Thymus (tissue), 11 donors: Measurements from ENCODE around the gene PRKX. TPM values are rescaled to one million over a fixed set of nuclear protein-coding genes. Genes with fewer than 3 reads are reported as not detected.
"Not testable (repeated sequence)": the region's sequence is repeated elsewhere in the genome, so short reads cannot be mapped to it uniquely, and the experiment has no call there.

Experiments
- DNase-seq, 9 donors: peaks; one replicate each; pipeline ENCODE4 v3.0.0-alpha.2; 2013; ENCODE audit warnings: low spot score in 9 of 9, low read depth in 6 of 9, missing footprints in 1 of 9
- H3K27ac ChIP-seq, 2 donors: one replicate each; pipeline ENCODE4 v1.5.1; 2013; ENCODE audit warnings: control low read depth in 1 of 2, low read depth in 1 of 2, low read length in 1 of 2, mild to moderate bottlenecking in 1 of 2, moderate library complexity in 1 of 2
- H3K27me3 ChIP-seq, 2 donors: one replicate each; pipeline ENCODE4 v1.5.1; 2013; ENCODE audit warnings: low read length in 1 of 2; ENCODE audit not compliant: control insufficient read depth in 2 of 2, insufficient read depth in 1 of 2
- H3K36me3 ChIP-seq, 2 donors: one replicate each; pipeline ENCODE4 v1.5.1; 2013; ENCODE audit warnings: low read length in 1 of 2, mild to moderate bottlenecking in 1 of 2, moderate library complexity in 1 of 2; ENCODE audit not compliant: control insufficient read depth in 2 of 2, insufficient read depth in 2 of 2
- H3K4me1 ChIP-seq, 2 donors: one replicate each; pipeline ENCODE4 v1.5.1; 2013; ENCODE audit warnings: low read length in 2 of 2; ENCODE audit not compliant: control insufficient read depth in 2 of 2, insufficient read depth in 2 of 2
- H3K4me3 ChIP-seq, 2 donors: one replicate each; pipeline ENCODE4 v1.5.1; 2013; ENCODE audit warnings: low read length in 2 of 2, control low read depth in 1 of 2, mild to moderate bottlenecking in 1 of 2
- H3K9me3 ChIP-seq, 2 donors: one replicate each; pipeline ENCODE4 v1.5.1; 2013; ENCODE audit warnings: low read length in 1 of 2, mild to moderate bottlenecking in 1 of 2; ENCODE audit not compliant: control insufficient read depth in 2 of 2, insufficient read depth in 1 of 2
- WGBS: extraction: QIAGEN DNeasy Blood & Tissue Kit; methylation state at CpG from one replicate; pipeline ENCODE4 v1.1.7; 2013; 5-methylcytosine and 5-hydroxymethylcytosine counted together
- polyA plus RNA-seq: library from polyadenylated mRNA; stranded (reverse); fragments of 200-250 nt; gene quantifications from one replicate; pipeline ENCODE4 v1.2.3, GENCODE V29; 2013
- total RNA-seq: library from RNA; stranded (reverse); fragments of 120-200 nt; gene quantifications from one replicate; pipeline ENCODE4 v1.2.4, GENCODE V29; 2013
- donor health status: healthy.

PRKX gene
- total and polyA plus RNA-seq, 2 donors = 8.6 to 14.2 TPM

GRCh38 chrX:3735891-3736290 is 22.4 kb upstream of the PRKX start:
- H3K27me3 ChIP-seq, H3K27ac ChIP-seq, H3K4me3 ChIP-seq, DNase-seq, H3K4me1 ChIP-seq, H3K36me3 ChIP-seq, H3K9me3 ChIP-seq: not testable (repeated sequence)
- 96% methylated on average over 6 of the region's 6 CpGs for WGBS

- H3K27ac ChIP-seq, H3K9me3 ChIP-seq, DNase-seq, H3K4me1 ChIP-seq, H3K36me3 ChIP-seq, H3K27me3 ChIP-seq, H3K4me3 ChIP-seq: not testable (repeated sequence)
- over 99% methylated on average over 4 of the region's 4 CpGs for WGBS
Observed at GRCh38 chrX:3734456-3734855, 21.0 kb upstream of the PRKX start.

DNA sequence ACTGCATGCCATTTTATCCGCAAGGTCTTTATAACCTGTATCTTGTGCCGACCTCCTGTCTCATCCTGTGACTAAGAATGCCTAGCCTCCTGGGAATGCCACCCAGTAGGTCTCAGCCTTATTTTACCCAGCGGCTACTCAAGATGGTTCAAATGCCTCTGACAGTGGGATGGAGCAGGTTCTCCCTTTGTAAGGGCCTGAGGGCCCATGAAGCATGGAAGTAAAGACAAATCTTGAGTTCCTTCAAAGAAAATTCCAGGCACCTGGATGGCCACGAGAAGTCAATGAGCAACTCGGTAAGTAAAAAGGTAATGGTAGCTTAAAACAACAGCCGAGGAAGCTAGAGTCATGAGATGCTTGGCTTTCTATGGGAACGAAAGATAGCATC is 19.6 kb upstream of the PRKX start:
- no peak for DNase-seq
- Histone ChIP-seq H3K9me3 (no peaks in the 10 kb centered on the region), H3K27me3 (no peaks in the 10 kb centered on the region), H3K4me3 (no peak overlapping the region), H3K36me3 (no peaks in the 10 kb centered on the region), H3K4me1 (no peaks in the 10 kb centered on the region), H3K27ac (no peak overlapping the region)
- 97% methylated on average over 7 of the region's 7 CpGs for WGBS

GRCh38 chrX:3732326-3733042 is 19.0 kb upstream of the PRKX start:
- H3K9me3 ChIP-seq, H3K4me1 ChIP-seq, DNase-seq, H3K27ac ChIP-seq, H3K4me3 ChIP-seq, H3K27me3 ChIP-seq, H3K36me3 ChIP-seq: not testable (repeated sequence)
- 98% methylated on average over 15 of the region's 15 CpGs for WGBS

- Histone ChIP-seq H3K4me3 (no peak overlapping the region), H3K36me3 (no peaks in the 10 kb centered on the region), H3K9me3 (no peaks in the 10 kb centered on the region), H3K4me1 (no peaks in the 10 kb centered on the region), H3K27me3 (no peaks in the 10 kb centered on the region), H3K27ac (no peak overlapping the region)
- 94% methylated on average over 9 of the region's 9 CpGs for WGBS
- DNase-seq = no peak
Observed at GRCh38 chrX:3728454-3728853, 15.0 kb upstream of the PRKX start.

DNA sequence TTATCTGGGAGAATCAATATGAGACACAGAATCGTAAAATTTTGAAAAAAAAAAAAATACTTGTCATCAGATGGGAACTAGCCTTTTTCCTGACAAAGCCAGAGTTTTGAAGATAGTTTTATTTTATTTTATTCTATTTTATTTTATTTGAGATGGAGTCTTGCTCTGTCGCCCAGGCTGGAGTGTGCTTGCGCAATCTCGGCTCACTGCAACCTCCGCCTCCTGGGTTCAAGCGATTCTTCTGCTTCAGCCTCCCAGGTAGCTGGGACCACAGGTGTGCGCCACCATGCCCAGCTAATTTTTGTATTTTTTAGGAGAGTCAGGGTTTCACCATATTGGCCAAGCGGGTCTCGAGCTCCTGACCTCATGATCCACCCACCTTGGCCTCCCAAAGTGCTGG is 10.0 kb upstream of the PRKX start:
- DNase-seq, H3K4me1 ChIP-seq, H3K9me3 ChIP-seq, H3K27ac ChIP-seq, H3K4me3 ChIP-seq, H3K36me3 ChIP-seq, H3K27me3 ChIP-seq: not testable (repeated sequence)
- 97% methylated on average over 9 of the region's 9 CpGs for WGBS

- WGBS = 93% methylated on average over 11 of the region's 11 CpGs
- no peaks in the 10 kb centered on the region for H3K36me3 ChIP-seq
Observed at GRCh38 chrX:3717742-3718420, 4.4 kb upstream of the PRKX start.

DNA sequence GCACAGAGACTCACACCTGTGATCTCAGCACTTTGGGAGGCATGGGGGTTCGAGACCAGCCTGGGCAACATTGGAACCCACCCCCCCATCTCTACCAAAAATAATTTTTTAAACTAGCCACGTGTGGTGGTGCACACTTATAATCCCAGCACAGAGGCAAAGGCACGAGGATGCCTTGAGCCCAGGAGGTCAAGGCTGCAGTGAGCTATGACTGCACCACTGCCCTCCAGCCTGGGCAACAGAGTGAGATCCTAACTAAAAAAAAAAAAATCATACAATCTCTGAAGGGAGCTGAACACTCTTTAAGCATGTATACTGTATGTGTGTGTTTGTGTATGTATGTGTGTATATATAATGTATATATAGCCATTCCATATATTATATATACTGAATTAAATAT is 2.5 kb upstream of the PRKX start:
- H3K27me3 ChIP-seq = peaks cover 0 to 21% of the 10 kb centered on the region in 2 donors
- no peaks in the 10 kb centered on the region for H3K36me3 ChIP-seq
- 96% methylated on average over 3 of the region's 3 CpGs for WGBS
- no peaks in the 10 kb centered on the region for H3K9me3 ChIP-seq
- H3K4me1 ChIP-seq = peaks cover 0 to 16% of the 10 kb centered on the region in 2 donors
- H3K4me3 ChIP-seq = no peak overlapping the region
- no peak for DNase-seq
- H3K27ac ChIP-seq = no peak overlapping the region

More at GRCh38 chrX:3717742-3718420, 4.4 kb upstream of the PRKX start:
- Histone ChIP-seq H3K9me3 (no peaks in the 10 kb centered on the region), H3K27ac (no peak overlapping the region), H3K4me1 (no peaks in the 10 kb centered on the region), H3K4me3 (no peak overlapping the region), H3K27me3 (peaks cover 0 to 10% of the 10 kb centered on the region in 2 donors)
- no peak for DNase-seq

- WGBS = 92% methylated on average over 38 of the region's 38 CpGs
- not testable (repeated sequence) for H3K9me3 ChIP-seq, H3K27ac ChIP-seq, H3K4me3 ChIP-seq, DNase-seq, H3K36me3 ChIP-seq
- peaks cover 0 to 16% of the 10 kb centered on the region in 2 donors for H3K4me1 ChIP-seq
- peaks cover 0 to 21% of the 10 kb centered on the region in 2 donors for H3K27me3 ChIP-seq
Observed at GRCh38 chrX:3714706-3715479, 1.4 kb upstream of the PRKX start.
